Measurements from ENCODE around the gene PHF21B. TPM values are rescaled to one million over a fixed set of nuclear protein-coding genes. Genes with fewer than 3 reads are reported as not detected.

The PHF21B gene
- polyA plus RNA-seq, 1 experiment, result 0.01 TPM

GRCh38 chr22:44881624-44882023 lies 128.2 kb downstream of the PHF21B start:
- ChIA-PET CTCF (no interaction called here), POLR2A (no interaction called here)
- no peak for TF ChIP-seq CTCF (IDR thresholded peaks at IDR 0.05; ENCODE audit: insufficient read depth, low read depth, low read length)
- DNase-seq (ENCODE audit: low read depth), result no peak
- H3K4me3 ChIP-seq (ENCODE audit: low read depth, low read length), result no peak overlapping the region
- no peaks in the 10 kb centered on the region for H3K36me3 ChIP-seq (ENCODE audit: control insufficient read depth, insufficient read depth, low read length)
- no peaks in the 10 kb centered on the region for H3K27me3 ChIP-seq (ENCODE audit: control insufficient read depth, insufficient read depth, low read length)

- H3K27me3 ChIP-seq (ENCODE audit: control insufficient read depth, insufficient read depth, low read length), result no peaks in the 10 kb centered on the region
- no peak overlapping the region for H3K4me3 ChIP-seq (ENCODE audit: low read depth, low read length)
- CTCF ChIA-PET, result interaction anchor here (1.7 kb wide), 1 partner anchor 11 kb away, joined by 5 read pairs; no protein-coding TSS in a partner anchor
- no peaks in the 10 kb centered on the region for H3K36me3 ChIP-seq (ENCODE audit: control insufficient read depth, insufficient read depth, low read length)
- DNase-seq (ENCODE audit: low read depth), result no peak
- POLR2A ChIA-PET, result no interaction called here
- TF ChIP-seq CTCF (IDR thresholded peaks at IDR 0.05; ENCODE audit: insufficient read depth, low read depth, low read length), result no peak
These were observed 129.1 kb downstream of the PHF21B start for GRCh38 chr22:44880610-44881290.

- DNase-seq (ENCODE audit: low read depth), result no peak
- ChIA-PET POLR2A (no interaction called here), CTCF (interaction anchor here (1.0 to 1.7 kb wide), 2 partner anchors 9 to 19 kb away, joined by 3 to 5 read pairs; no protein-coding TSS in a partner anchor)
- no peak for TF ChIP-seq CTCF (IDR thresholded peaks at IDR 0.05; ENCODE audit: insufficient read depth, low read depth, low read length)
- H3K4me3 ChIP-seq (ENCODE audit: low read depth, low read length), result no peak overlapping the region
- no peaks in the 10 kb centered on the region for H3K27me3 ChIP-seq (ENCODE audit: control insufficient read depth, insufficient read depth, low read length)
- H3K36me3 ChIP-seq (ENCODE audit: control insufficient read depth, insufficient read depth, low read length), result no peaks in the 10 kb centered on the region
These were observed 130.5 kb downstream of the PHF21B start for GRCh38 chr22:44879301-44879680.

- Histone ChIP-seq H3K36me3 (ENCODE audit: control insufficient read depth, insufficient read depth, low read length) (no peaks in the 10 kb centered on the region), H3K27me3 (ENCODE audit: control insufficient read depth, insufficient read depth, low read length) (no peaks in the 10 kb centered on the region), H3K4me3 (ENCODE audit: low read depth, low read length) (no peak overlapping the region)
- ChIA-PET CTCF (interaction anchor here (1.0 to 1.1 kb wide), 2 partner anchors 20 to 55 kb away, joined by 3 read pairs; no protein-coding TSS in a partner anchor), POLR2A (no interaction called here)
- no peak for TF ChIP-seq CTCF (IDR thresholded peaks at IDR 0.05; ENCODE audit: insufficient read depth, low read depth, low read length)
- DNase-seq (ENCODE audit: low read depth), result no peak
These were observed 131.1 kb downstream of the PHF21B start for GRCh38 chr22:44878483-44879300.

- TF ChIP-seq CTCF (IDR thresholded peaks at IDR 0.05; ENCODE audit: insufficient read depth, low read depth, low read length), result no peak
- ChIA-PET CTCF (no interaction called here), POLR2A (no interaction called here)
- H3K36me3 ChIP-seq (ENCODE audit: control insufficient read depth, insufficient read depth, low read length), result no peaks in the 10 kb centered on the region
- no peak for DNase-seq (ENCODE audit: low read depth)
- no peak overlapping the region for H3K4me3 ChIP-seq (ENCODE audit: low read depth, low read length)
- H3K27me3 ChIP-seq (ENCODE audit: control insufficient read depth, insufficient read depth, low read length), result no peaks in the 10 kb centered on the region
These were observed 132.9 kb downstream of the PHF21B start for GRCh38 chr22:44876921-44877320.

Measured in BJ (cell line).